Neural progenitor cell (in vitro differentiated cells): Measurements from ENCODE around the gene STN1.

Source experiments
- EZH2phosphoT487 ChIP-seq: fragments of 200-600 bp; sonication (generic); IDR thresholded peaks from 2 replicates; pipeline ENCODE4 v1.6.1; 2017; ENCODE audit warnings: antibody characterized with exemption
- TF ChIP-seq, protein P1 (sequence below): fragments of 200-600 bp; sonication (generic); IDR thresholded peaks from 2 replicates; pipeline ENCODE4 v1.5.1; 2017; ENCODE audit warnings: antibody characterized with exemption, mild to moderate bottlenecking

DNA sequence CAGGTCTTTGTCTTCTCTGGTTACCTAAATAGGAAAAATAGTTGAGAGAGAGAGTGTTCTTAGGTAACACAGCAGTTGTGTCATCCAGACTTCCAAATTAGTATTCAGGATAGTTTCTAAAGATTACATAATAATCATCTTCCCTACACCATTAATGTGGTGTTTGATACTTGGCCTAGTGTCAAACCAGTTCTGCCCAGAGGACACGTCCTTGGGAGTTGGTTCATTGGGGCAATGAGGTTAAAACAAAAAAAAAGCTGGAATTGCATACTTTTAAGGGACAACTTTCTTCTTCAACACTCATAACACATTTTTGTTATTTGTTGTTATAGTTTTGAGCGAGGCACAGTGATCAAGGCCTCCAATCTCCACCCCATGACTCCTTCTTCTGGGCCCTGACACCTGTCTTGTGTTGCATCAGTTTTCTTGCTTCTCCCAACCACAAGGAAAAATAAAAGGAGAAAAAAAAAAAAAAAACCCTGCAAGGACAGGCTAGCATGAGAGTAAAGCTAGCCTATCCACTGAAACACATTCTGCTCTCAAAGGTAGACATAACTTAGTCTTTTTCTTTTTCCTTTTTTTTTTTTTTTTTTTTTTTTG is 28.8 kb downstream of the STN1 start:
- TF ChIP-seq, protein P1, sequence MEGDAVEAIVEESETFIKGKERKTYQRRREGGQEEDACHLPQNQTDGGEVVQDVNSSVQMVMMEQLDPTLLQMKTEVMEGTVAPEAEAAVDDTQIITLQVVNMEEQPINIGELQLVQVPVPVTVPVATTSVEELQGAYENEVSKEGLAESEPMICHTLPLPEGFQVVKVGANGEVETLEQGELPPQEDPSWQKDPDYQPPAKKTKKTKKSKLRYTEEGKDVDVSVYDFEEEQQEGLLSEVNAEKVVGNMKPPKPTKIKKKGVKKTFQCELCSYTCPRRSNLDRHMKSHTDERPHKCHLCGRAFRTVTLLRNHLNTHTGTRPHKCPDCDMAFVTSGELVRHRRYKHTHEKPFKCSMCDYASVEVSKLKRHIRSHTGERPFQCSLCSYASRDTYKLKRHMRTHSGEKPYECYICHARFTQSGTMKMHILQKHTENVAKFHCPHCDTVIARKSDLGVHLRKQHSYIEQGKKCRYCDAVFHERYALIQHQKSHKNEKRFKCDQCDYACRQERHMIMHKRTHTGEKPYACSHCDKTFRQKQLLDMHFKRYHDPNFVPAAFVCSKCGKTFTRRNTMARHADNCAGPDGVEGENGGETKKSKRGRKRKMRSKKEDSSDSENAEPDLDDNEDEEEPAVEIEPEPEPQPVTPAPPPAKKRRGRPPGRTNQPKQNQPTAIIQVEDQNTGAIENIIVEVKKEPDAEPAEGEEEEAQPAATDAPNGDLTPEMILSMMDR = no peak
- TF ChIP-seq EZH2phosphoT487 = no peak
